Activated CD4-positive, alpha-beta T cell treated with anti-CD3 and anti-CD28 coated beads for 24 hours (primary cell): ENCODE results near the gene HLA-DPA1.

ENCODE experiments used
- DNase-seq, 2 donors: peaks; one replicate each; pipeline ENCODE4 v3.0.0-alpha.2; 2020; ENCODE audit warnings: low read depth in 2 of 2

HLA-DPA1 gene

DNA sequence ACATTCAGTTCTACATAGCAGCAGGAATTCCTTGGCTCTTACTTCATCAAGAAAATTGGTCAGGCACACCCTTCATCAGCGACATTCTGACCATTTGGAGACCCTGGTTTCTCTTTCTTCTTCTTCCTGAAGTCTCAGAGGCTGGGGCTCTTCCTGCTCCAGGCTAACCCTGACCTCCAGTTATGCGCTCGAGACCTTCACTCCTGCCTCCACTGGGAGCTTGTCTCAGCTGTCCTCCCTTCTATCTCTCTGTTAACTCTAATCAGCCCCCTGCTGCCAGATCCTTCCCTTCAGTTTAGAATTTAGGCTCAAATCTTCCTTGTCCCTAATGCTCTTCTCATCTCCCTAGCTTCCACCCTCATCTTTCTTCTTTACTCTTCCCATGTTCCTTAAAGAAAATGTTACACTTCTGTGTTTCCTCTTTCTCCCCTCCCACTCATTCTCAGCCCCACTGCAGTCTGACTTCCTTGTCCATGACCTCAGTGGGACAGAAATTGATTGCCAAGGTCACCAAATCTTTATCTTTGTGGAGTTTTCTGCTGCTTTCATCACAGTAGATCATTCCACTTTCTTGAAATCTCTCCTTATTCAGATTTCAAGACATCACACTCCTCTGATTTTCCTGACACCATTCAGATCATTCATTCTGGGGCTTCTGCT, 55.6 kb downstream of the HLA-DPA1 start:
- no peak for DNase-seq

DNA sequence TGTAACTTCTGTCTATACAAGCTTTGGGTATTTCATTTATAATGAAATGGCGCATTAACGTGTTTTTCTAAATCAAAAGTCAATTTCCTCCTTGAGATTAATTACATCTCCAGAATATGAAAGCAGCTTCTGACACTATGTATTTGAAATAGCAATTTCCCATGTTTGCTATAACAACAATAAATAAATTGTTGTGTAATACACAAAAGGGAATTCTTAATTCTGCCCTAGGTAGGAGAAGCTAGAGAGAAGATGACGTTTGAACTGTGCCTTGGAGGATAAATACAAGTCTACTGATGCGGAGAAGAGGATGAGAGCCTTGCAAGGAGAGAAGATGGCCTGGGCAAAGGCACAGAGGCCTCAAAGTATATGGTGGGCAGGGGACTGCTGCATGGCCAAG, 56.4 kb downstream of the HLA-DPA1 start:
- DNase-seq, result no peak

DNA sequence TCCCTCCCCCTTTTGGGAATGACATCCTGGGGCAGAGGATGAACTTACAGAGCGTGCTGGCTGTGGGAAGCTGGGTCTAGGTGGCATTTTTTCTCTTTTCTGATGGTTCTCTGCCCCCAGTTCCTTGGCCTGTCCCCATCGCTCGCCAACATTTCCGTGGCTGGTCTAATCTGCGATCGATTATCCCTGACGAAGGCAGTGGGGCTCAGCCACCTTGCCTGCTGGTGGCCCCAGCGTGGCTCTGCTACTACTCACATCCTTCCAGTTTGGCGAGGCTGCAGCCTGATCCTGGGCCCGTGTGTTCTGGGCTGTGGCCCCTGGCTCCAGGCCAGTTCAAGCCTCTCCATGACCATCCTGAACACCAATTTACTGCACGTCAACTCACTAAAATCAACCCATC, 57.7 kb downstream of the HLA-DPA1 start:
- no peak for DNase-seq

- peak in 1 of 2 donors; percentile 50 for DNase-seq
Measured at GRCh38 chr6:33014841-33015634, 58.4 kb downstream of the HLA-DPA1 start.
